GM18508 (cell line): Measurements from ENCODE around the gene TMEM178B.

ENCODE experiments used
- ATAC-seq: cut with Tn5 transposase; IDR thresholded peaks from one replicate; pipeline ENCODE4 v1.9.1; 2021; ENCODE audit warnings: moderate number of reproducible peaks; ENCODE audit not compliant: insufficient read depth, unreplicated experiment

TMEM178B gene

GRCh38 chr7:141210862-141211261 lies 137.0 kb downstream of the TMEM178B start:
- no peak for ATAC-seq

GRCh38 chr7:141213226-141213625 lies 139.4 kb downstream of the TMEM178B start:
- ATAC-seq = no peak

- no peak for ATAC-seq
These were observed 144.1 kb downstream of the TMEM178B start for GRCh38 chr7:141217938-141218337.

GRCh38 chr7:141218941-141219340 lies 145.1 kb downstream of the TMEM178B start:
- ATAC-seq = no peak

- no peak for ATAC-seq
These were observed 146.5 kb downstream of the TMEM178B start for GRCh38 chr7:141220263-141220880.

- no peak for ATAC-seq
These were observed 147.2 kb downstream of the TMEM178B start for GRCh38 chr7:141221007-141221612.

- no peak for ATAC-seq
These were observed 152.2 kb downstream of the TMEM178B start for GRCh38 chr7:141225916-141226618.

- no peak for ATAC-seq
These were observed 153.6 kb downstream of the TMEM178B start for GRCh38 chr7:141227454-141227853.

- no peak for ATAC-seq
These were observed 154.6 kb downstream of the TMEM178B start for GRCh38 chr7:141228482-141228881.

- no peak for ATAC-seq
These were observed 157.3 kb downstream of the TMEM178B start for GRCh38 chr7:141231018-141231792.

- no peak for ATAC-seq
These were observed 158.6 kb downstream of the TMEM178B start for GRCh38 chr7:141232286-141233051.

- ATAC-seq = no peak
These were observed 160.7 kb downstream of the TMEM178B start for GRCh38 chr7:141234335-141235105.

- no peak for ATAC-seq
These were observed 161.8 kb downstream of the TMEM178B start for GRCh38 chr7:141235656-141236055.

GRCh38 chr7:141238596-141239243 lies 164.9 kb downstream of the TMEM178B start:
- no peak for ATAC-seq

- no peak for ATAC-seq
These were observed 165.8 kb downstream of the TMEM178B start for GRCh38 chr7:141239661-141240060.

- ATAC-seq = no peak
These were observed 168.7 kb downstream of the TMEM178B start for GRCh38 chr7:141242568-141242967.

- ATAC-seq = no peak
These were observed 169.5 kb downstream of the TMEM178B start for GRCh38 chr7:141243368-141243767.

GRCh38 chr7:141244435-141244834 lies 170.6 kb downstream of the TMEM178B start:
- no peak for ATAC-seq

- no peak for ATAC-seq
These were observed 172.6 kb downstream of the TMEM178B start for GRCh38 chr7:141246426-141246825.
